DND-41 (cell line): ENCODE results near the gene ACADVL.

Source experiments
- EZH2 ChIP-seq: IDR thresholded peaks from 3 replicates; pipeline ENCODE4 v1.6.1; 2012; ENCODE audit warnings: borderline replicate concordance, low read depth, mild to moderate bottlenecking, moderate library complexity, low read length, inconsistent platforms; ENCODE audit not compliant: severe bottlenecking
- TF ChIP-seq, protein P1 (sequence below): IDR thresholded peaks from 2 replicates; pipeline ENCODE4 v1.5.1; 2012; ENCODE audit warnings: borderline replicate concordance, low read length, moderate library complexity, mild to moderate bottlenecking; ENCODE audit not compliant: poor library complexity, severe bottlenecking; ENCODE audit errors: extremely low read depth

DNA sequence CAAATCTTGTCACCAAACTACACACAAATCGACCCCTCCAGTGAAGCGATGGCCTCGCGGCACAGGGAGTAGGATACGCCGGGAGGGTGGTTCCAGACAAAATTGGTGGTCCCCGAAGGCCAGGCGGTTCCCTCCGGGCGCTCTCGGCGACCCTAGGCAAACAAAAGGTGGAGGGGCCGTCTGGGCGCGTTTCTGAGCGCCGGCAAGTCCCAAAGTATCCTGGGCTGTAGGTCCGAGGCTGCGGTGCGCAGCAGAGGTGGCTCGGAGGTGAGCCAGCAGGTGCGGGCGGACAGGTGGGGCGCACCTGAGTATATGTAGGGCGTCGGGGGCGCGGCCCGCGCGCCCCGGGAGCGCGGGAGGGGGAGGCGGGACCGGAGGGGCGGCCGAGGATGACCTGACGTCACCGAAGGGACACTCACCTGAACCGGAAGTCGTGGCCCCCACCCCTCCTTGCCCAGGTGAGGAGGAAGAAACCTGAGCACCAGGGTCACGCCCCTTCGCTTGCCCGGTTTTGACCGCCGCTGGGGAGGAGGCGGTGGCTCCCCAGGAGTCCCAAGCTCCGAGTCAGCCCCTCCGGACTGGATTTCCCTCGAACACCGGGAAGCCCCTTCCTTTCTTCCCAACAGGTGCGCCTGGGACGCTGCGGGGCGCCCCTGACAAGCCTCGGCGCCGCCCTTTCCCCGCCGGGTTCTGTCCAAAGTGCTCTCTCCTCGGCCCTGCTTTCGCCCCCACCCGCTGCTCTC, 42.6 kb downstream of the ACADVL start, which contains the start of gene CLDN7:
- TF ChIP-seq, protein P1, sequence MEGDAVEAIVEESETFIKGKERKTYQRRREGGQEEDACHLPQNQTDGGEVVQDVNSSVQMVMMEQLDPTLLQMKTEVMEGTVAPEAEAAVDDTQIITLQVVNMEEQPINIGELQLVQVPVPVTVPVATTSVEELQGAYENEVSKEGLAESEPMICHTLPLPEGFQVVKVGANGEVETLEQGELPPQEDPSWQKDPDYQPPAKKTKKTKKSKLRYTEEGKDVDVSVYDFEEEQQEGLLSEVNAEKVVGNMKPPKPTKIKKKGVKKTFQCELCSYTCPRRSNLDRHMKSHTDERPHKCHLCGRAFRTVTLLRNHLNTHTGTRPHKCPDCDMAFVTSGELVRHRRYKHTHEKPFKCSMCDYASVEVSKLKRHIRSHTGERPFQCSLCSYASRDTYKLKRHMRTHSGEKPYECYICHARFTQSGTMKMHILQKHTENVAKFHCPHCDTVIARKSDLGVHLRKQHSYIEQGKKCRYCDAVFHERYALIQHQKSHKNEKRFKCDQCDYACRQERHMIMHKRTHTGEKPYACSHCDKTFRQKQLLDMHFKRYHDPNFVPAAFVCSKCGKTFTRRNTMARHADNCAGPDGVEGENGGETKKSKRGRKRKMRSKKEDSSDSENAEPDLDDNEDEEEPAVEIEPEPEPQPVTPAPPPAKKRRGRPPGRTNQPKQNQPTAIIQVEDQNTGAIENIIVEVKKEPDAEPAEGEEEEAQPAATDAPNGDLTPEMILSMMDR = no peak
- no peak for TF ChIP-seq EZH2
